Measurements from ENCODE around the gene CCDC50. TPM values are rescaled to one million over a fixed set of nuclear protein-coding genes. Genes with fewer than 3 reads are reported as not detected.

The CCDC50 gene
- 64.0 TPM for total RNA-seq

DNA sequence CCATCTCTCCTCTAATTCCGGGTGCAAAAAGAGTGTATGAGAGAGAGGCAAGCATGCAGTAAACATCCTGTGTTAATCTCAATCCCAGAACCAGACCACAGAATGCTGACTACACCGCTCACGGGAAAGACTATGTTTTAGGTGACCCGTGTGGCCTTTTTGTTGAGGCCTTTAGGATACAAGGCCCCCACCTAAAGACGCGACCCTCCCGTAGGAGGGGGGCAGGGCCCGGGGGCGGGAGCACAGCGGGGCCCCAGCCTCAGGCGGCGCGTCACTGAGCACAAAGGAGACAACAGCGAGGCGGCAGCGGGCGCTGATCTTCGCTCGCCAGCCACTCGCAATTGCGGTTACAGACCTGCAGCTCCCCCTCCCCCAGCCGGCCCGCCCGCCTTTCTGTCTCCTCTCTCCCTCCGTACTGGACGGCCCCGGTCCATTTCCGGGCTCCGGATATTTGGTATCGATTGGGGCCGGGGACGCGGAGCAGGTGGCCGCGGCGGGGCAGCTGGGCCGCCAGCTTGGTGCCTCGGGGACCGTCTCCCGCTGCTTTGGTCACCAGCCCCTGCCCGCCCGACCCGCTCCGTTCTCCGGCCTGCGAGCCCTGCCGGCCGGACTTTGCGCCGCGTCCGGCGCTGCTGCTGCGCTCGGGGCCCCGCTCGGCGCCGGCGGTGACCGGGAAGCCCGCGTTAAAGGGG lies at the start of gene CCDC50:
TSS of gene CCDC50 (plus strand) at position 433 of the 692 bp plus-strand sequence. CDS start 281 bp downstream, outside the sequence.

GRCh38 chr3:191329654-191330529 lies 698 bp downstream of the CCDC50 start, which contains the start of gene UTS2B:
Gene UTS2B, minus strand, starts transcription at chr3:191330526. Its CDS starts 48,337 bp downstream, at chr3:191282189.

Other genes with a start within 250 kb of the CCDC50 start
- gene OSTN, start 130.2 kb upstream of the CCDC50 start, total RNA-seq: 8.3 TPM
- 1.2 TPM for gene UTS2B, start 1.1 kb downstream of the CCDC50 start, total RNA-seq
- not detected for gene PYDC2, start 131.8 kb downstream of the CCDC50 start, total RNA-seq

Data from metanephros (tissue), 1 donor.